Limb (tissue), 2 donors: Measurements from ENCODE around the gene PCSK2.

Source experiments
- DNase-seq, 2 donors: peaks; one replicate each; pipeline ENCODE4 v3.0.0-alpha.2; 2016; ENCODE audit errors: extremely low spot score in 2 of 2

Gene PCSK2

DNA sequence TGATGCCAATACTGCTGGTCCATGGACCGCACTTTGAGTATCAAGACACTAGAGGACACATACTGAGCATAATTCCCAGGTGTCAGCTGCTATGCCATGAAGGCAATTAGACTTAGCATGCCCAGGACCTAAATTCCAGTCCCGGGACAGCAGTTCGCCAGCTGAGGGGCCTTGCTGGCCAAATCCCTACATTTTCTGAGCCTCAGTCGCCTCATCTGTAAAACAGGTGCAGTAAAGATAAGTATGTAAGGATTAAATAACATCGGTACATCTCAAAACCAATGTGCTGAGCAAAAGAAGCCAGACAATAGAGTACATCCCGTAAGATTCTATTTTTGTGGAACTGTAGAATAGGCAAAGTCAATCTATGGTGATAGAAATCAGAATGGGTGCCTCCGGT is 303.3 kb downstream of the PCSK2 start:
- DNase-seq = no peak

DNA sequence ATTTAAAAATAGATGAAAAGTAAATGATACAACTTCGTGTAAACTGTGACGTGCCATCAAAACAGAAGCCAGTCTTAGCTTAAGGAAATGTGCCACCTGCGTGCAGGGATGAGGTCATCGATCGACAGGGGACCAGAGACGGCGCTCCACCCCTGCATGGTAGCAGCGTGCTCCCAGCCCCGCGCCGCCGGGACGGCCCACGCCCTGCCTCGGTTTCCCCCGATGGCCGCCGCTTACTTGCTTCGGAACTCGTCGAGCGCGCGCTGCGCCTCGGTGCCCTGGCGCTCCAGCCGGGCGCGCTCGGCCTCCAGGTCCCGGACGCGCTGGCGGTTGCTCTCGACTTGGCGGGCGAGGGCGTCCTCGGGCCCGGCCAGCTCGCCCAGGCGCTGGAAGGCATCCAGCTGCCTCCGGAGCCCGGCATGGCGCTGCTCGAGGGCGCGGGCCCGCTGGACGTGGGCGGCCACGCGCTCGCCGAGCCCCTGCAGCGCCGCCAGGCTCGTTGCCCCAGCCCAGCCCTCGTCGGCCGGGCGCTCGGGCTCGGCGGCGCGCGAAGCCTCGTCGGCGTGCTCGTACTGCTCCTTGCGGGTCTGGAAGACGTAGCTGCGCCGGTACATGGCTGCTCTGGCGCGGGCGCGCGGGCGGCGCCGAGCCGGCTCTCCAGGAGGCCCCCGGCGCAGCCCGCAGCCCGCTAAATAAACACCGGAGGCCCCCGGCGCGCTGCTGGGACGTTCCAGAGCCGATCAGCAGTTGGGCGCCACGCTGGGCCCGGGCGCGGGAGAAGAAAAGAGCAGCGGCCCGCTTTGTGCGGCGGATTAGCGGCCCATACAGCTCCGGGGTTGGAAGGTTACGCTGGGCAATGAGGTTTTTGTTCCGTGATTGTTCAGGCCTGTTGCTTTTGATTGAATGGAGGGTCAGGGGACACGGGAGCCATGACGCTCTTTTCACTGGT is 304.1 kb downstream of the PCSK2 start, which contains the start of gene BFSP1:
BFSP1 (minus strand) TSS at position 664 of the 949 bp plus-strand sequence; CDS start at position 614, 50 bp downstream.
- peak; percentile 38 to 82 for DNase-seq

DNA sequence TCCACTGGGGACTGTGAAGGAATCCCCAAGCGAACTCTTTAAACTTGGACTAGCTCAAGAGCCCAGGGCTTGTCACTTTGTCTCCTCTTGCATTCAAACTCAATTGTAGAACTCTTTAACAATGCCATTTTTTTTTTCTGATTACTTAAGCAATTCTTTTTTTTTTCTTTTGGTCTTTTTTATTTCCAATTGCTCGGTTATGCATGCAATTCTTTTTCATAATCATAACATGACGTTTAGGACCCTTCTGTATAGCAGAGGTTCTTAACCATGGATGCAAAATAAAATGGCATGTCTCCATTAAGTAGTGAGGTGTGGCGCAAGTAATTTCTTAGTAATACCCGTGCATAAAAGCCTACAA is 304.8 kb downstream of the PCSK2 start:
- DNase-seq = no peak

GRCh38 chr20:17533396-17533795 is 306.6 kb downstream of the PCSK2 start:
- no peak for DNase-seq

- no peak for DNase-seq
These were observed 307.2 kb downstream of the PCSK2 start for GRCh38 chr20:17534077-17534476.
